NCI-H460 (cell line): ENCODE data around the gene OBSL1. TPM values are rescaled to one million over a fixed set of nuclear protein-coding genes. Genes with fewer than 3 reads are reported as not detected.

Experiments
- DNase-seq: peaks from one replicate; pipeline ENCODE4 v3.0.0-alpha.2; 2016; ENCODE audit warnings: low read depth; ENCODE audit errors: extremely low read depth
- total RNA-seq: library from RNA; depleted of rRNA; stranded (reverse); fragments of >200 nt; shearing (Covaris generic); gene quantifications from 2 replicates; pipeline ENCODE4 v1.2.3, GENCODE V29; 2014

OBSL1 gene
- total RNA-seq, 1 experiment from 2014 or later, result 10.0 TPM

DNA sequence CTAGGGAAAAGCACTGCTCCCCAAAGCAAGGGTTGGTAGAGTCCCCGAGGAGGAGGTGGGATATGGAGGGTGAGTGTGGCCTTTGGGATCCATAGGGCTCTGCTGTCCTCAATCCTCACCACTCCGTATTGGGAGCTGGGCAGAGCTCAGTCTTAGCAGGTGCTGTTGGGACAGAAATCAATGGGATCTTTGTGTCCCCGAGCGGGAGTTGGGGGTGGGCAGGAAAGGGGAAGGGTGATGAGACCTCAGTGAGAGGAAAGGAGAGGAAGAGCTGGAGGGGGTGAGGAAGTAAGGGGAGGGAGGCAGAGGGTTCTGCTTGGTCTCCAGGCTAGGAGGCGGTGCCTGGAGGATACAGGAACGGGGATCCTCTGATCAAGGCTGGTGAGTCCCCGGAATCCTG lies 54.5 kb downstream of the OBSL1 start:
- no peak for DNase-seq

DNA sequence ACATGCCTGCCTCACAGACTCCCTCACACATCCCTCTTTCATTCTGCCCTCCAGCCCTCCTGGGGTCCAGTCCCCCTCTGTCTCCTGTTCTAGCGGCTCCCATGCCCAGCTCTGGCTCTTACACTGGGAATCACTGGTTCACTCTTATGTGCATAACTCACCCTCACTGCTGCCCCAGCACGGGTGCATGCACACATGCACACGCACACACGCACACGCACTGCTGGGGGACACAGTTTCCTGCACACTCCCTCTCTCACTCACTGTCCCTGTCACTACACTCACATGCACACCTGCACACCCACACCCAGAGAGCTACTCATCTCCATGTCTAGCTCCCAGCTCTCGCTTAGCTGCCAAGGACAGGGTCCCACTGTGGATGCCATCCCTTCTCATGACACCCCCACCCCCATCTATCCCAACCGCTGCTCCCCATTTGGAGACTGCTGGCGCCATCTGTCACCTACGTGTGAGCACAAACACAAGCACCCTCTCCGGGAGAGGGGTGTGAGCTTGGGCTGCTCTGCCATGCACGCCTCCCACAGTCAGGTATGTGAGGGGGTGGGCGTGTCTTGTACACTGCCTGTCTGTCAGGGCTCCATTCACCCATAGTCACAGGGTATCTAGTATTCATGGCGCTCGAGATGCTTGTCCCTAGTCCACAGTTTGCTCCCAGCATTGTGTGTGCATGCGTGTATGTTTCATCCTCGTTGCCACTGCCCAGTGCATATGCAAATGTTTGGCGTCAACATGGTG lies 55.3 kb downstream of the OBSL1 start:
- no peak for DNase-seq

DNA sequence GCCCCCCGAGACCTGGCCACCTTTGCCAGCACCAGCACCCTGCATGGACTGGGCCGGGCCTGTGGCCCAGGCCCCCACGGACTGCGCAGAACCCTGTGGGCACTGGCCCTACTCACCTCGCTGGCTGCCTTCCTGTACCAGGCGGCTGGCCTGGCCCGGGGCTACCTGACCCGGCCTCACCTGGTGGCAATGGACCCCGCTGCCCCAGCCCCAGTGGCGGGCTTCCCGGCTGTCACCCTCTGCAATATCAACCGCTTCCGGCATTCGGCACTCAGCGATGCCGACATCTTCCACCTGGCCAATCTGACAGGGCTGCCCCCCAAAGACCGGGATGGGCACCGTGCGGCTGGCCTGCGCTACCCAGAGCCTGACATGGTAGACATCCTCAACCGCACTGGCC lies 56.5 kb downstream of the OBSL1 start:
- DNase-seq, result no peak

DNA sequence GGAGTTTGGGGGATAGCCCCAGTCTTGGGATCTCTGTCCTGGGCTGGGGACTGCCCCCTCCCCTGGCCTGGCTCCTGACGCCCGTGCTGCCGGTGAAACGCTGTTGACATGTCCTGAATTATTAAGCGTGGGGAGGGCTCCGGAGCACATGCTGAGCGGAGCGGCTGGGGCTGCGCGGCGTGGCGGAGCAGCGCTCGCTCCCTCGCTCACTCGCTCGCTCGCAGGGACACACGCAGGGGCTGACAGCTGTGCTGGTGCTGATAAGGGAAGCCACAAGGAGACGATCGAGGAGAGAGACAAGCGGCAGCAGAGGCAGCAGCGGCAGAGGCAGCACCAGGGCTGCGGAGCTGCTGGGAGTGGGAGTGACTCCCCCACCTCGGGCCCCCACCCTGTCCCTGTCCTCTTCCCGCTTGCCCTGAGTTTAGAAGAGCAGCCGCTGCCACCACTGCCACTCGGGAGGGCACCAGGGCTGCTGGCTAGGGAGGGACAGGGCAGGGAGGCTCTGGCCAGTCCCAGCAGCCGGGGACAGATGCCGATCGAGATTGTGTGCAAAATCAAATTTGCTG lies 57.1 kb downstream of the OBSL1 start, which contains the start of gene ASIC4:
Gene ASIC4 (plus strand): TSS at position 287 of the 566 bp plus-strand sequence. CDS start 243 bp downstream, at position 530.
- no peak for DNase-seq

DNA sequence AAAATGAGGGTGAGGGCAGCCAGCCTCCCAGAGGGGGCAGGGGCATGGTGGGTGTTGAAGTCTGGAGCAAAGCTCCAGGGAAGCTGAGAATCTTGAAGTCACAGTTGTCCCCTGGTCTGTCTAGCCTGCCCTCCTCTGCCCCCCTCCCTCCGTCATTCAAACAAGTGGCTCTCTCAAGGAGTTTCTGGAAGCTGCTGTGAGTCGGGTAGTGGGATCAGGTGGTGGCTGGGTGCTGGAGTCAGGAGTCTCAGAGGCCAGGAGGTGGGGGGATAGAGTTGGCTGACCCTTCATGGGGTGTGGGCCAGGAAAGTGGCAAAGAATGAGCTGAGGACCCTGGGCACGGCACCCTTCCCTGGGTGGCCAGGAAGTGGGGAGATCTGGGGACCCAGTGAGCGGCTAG lies 57.6 kb downstream of the OBSL1 start:
- DNase-seq, result no peak

DNA sequence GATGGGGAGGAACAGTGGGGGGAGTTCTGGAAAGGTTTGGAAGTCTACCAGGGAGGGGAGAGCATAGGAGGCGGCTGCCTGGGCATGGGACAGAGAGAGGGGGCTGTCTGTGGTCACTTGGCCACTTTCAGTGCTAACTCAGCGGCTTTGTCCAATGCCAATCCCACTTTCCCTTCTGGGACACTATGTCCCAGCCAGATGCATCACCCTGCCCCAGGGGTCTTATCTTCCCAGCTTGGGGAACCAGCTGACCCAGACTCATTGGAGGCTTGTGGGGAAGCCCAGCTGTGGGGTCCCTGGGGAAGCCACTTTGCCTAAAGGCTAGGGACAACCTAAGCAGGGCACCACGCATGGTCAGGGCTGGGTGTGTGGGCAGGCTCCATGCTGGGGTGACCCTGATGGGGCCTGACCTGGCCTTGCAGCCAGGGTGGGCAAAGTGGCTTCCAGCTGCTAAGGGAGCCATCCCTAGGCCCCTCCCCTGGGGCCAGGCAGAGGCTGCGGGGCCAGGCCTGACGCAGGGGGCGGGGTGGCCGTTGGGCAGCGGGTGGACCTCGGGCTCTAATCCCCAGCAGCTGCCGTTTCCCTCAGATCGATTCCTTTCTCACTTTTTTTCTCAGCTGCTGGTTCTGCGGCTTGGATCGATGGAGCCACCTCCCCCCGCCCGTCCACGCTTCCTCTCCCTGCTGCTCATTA lies 58.7 kb downstream of the OBSL1 start:
- DNase-seq, result no peak

DNA sequence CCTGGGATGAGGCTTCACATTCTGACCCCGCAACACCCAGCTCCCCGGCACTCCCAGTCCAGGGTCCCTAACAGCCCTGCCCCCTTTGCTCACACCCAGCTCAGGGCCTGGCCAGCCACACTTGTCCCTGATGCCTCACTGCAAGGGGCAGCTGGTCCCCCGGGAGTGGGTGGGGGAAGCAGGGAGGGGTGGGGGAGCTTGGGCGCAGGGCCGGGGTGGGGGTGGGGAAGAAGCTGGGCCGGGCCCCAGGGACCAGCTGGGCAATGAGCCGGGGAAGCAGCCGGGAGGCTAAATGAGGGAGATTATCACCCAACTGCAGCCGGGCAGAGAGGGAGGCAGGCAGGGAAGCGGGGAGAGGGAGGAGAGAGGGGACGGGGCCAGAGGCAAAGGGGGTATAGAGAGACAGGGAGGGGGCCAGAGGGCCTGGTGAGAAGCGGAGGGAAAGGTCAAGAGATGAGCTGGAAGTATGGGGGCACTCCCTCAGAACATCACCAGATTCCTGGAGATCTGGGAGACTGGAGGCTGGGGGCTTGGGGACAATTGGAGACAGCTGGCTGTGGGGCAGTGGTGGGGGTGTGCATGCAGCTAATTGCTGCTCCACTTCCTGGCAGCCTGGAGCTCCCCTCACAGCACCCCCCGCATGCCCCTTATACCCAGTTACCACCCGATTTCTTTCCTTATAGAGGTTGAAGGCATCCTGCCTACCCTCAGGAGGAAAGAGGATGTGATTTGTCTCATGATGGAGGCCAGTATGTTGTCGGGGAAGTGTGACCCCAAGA lies 59.6 kb downstream of the OBSL1 start:
- DNase-seq, result no peak

DNA sequence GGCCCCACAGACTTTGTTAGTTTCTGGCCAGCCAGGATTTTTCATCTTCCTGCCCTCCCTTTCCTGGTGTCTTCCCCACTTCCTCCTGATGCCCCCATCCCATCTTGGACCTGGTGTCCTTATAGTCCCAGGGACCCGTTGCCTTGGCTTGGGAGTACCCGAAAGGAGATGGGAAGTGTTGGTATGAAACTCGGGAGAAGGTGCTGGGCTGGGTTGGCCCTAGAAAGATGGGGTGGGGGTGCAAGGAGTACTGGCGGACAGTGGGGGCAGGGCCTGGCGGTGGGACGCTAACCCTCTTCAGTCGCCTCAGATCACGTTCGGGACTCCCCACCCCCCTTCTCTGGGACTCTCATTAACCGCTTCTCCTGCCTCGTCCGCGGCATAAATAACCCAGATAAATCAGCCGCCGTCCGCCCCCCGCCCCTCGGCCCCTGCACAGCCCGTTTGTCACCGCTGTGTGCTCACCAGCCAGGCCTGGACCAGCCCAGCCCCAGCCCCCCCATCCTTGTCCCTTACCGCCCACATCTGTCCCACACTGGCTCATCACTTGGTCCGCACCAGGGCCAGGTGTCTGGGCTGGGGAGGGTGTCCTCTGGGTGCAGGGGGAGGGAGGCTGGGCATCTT lies 60.7 kb downstream of the OBSL1 start:
- no peak for DNase-seq

DNA sequence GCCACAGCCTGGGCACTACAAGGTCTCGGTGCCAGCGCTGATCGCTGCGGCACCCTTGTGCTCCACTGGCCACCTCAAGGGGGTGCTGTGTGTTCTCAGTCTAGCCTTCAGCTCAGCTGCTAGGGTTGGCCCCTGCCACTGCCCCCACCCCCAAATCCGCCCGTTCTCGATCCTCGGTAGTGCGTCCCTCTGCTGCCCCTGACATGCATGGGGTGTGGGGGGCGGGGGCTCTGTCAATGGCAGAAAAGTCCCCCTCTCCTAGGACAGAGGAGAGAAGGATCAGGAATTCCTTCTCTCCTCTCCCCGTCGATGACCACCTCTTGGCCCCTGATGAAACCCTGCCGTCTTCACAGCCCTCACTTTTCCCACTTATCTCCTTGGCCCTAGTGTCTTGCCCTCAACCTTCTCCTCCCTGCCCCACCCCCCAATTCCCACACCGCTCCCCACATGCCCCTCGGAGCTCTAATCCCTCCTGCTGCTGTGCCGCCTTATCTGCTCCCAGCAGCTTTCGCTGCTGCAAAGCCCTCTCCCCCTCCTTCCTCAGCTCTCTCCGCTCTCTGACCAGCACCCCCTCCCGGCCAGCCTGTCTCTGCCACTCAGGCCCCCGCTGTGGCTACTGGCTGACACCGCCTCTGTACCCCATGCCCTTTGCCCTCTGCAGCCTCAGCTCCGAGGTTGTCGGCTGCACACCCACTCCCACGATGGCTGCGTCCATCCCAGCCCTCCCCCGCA lies 61.4 kb downstream of the OBSL1 start:
- DNase-seq, result peak; percentile 56

DNA sequence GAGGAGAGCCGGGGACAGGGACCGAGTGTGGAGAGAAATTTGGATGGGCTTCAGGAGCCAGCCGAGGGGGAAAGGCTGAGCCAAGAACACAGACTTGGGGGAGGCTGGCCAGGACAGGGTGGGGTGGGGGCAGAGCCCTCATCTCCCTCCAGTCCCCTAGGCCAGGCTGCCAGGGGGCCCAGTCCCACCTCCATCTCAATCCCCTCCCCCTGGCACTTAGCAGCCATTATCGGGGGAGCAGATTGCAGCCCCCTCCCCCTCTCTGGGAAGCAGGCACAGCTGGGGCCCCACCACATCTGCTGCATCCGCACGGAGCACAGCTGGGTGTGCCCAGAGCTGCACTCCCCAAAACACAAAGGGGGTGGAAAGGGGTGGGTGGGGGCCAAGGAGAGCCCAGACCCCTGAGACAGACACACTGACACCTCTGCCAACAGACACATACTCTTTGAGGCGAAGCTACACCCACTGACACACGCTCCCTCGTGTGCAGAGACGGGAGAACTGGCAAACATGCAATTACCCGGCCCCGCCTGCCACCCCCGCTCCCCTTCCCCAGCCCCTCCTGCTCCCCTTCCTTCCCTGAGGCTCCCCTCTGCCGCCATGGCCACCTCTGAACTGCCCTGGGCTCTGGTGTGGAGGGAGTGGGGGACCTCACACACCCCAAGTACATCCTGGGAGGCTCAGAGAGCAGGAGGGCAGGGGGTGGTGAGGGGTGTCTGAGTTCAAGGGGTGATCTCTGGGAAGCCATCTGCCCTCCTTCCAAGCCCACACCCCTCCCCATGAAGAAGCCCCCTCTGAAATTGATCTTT lies 62.2 kb downstream of the OBSL1 start:
- no peak for DNase-seq

DNA sequence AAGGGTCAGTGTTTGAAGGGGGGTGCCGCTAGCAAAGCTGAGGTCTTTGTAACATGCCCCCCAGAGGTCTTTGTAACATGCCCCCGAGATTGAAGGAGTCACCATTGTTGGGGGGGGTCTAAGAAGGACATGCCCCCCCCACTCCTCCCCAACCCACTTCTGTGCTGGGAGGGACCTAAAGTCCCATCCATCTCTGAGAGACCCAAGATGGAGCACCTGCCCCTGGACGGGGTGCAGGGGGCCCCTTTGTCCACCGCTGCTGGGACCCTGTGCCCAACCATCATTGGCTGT lies 63.0 kb downstream of the OBSL1 start:
- no peak for DNase-seq

DNA sequence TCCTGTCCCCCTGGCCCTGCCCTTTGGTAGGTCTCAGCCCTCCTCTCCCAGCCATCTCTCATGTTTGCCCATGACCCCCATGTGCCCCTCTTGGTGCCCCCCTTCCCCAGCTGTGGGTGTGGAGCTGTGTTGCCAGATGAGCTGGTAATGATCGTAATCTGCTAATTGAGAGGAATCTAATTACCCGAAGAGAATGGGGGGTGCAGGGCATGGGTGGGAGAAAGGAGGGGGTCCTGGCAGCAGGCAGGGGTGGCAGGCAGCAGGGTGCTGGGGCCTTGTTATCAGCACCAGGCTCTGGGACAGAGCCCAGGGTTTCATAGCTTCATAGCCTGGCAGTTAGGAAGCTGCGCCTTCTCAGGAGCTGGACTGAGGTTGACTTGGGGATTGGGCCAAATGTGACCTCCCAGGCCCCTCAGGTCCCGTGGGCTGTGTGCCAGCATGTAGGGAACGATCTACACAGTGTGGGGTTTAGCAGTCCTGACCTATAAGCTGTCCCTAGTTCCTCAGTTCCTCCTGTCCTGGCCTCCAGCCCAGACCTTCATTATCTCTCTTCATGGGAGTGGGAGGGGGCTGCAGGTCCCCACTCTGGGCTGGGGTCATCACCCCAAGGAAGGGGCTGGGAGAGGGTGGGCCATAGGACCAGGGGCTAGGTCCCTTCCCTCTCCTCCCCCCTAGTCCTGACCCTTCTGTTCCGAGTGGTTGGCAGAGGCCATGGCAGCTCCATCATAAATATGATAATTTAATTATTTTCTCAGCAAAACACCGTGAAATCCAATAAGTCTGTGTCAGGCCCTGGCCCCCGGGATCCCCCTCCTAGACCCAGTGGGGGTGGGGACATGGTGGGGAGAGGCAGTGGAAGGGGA lies 63.5 kb downstream of the OBSL1 start:
- DNase-seq, result no peak

DNA sequence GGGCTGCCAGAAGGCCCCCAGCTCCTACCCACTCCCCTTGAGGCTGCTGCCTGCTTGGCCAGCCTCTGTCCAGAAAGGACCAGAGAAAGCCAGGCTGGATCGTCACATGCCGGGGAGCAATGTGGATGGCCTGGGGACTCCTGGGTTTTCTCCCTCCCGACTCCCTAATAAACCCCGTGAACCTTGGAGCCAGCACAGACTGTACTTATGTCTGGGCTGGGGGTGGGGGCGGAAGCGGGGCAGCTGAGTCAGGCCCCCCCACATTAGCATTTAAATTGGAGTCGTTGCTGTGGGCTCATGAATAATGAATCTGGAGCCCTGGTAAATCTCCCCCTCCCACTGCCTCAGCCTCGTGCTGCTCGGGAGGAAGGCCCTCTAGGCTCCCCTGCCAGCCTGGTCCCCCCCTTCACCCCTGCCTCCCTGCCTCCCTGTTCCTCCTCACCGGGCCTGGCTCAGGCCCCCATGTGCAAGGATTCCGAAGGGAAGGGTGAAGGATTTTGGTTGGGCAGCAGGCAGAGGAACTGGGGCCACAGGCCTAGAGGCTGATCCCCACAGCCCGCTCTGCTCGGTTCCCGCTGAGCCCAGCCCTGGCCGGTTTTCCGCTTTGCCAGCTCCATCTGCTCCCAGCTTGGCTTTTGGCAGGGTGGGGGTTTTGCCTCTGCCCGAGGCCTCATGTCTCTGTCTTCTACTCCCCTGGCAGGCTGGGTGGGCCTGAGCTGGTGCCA lies 64.4 kb downstream of the OBSL1 start:
- DNase-seq, result no peak

DNA sequence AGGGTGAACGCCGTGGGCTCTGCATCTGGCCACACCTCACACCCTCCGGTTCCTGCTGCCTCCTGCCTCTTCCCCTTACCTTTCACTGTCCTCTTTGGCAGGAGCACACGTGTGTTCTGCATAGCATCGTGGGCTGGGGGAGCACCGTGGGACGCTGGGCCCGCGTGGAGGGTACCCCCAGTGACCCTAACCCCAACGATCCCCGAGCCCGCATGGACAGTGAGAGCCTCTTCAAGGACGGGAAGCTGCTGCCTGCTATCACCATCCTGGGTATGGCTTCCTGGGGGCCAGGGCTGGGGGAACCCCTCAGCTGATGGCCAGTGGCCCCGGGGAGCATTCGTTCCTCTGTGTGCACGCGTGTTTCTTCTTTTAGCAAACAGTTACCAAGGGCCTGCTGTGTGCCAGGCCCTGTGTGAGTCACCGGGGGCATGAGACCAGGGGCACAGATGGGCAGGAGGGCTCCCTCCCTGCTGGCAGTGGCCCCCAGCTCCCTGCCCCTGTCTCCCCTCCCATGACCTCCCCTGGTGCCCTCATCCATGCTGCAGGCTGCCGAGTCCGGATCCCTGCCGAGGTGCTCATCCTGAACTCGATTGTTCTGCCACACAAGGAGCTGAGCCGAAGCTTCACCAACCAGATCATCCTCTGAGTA lies 65.1 kb downstream of the OBSL1 start:
- no peak for DNase-seq

DNA sequence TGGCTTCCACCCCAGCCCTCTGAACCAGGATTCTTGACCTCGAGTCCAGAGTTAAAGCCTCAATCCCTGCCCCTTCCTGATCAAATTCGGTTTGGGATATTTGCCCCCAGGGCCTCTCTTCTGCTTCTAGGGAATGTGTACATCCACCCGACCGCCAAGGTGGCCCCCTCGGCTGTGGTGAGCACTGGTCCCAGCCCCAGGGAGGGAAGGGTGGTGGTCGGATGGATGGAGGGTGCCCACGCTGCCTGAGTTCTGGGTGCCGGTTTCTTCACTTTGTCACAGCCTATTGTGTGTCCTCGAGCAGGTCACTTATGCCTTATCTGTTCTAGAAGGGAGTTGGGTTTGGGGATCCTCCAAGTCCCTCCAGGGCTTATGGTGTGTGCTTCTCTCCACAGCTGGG lies 65.8 kb downstream of the OBSL1 start:
- no peak for DNase-seq

DNA sequence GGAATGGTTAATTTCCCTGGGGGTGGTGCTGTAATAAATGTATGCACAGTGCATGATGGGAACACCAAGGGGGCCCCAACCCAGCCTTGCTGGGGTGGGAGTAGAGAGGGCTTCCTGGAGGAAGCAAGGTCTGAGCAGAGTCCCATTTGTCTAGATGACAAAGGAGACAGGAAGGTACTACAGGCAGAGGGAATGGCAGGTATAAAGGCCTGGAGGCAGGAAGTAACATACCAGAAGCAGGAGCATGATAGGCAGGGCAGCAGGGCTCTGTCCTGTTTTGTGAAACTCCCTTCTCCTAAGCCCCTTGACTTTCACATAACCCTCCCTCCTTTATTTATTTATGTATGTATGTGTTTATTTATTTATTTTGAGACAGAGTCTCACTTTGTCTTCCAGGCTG lies 68.7 kb downstream of the OBSL1 start:
- no peak for DNase-seq

DNA sequence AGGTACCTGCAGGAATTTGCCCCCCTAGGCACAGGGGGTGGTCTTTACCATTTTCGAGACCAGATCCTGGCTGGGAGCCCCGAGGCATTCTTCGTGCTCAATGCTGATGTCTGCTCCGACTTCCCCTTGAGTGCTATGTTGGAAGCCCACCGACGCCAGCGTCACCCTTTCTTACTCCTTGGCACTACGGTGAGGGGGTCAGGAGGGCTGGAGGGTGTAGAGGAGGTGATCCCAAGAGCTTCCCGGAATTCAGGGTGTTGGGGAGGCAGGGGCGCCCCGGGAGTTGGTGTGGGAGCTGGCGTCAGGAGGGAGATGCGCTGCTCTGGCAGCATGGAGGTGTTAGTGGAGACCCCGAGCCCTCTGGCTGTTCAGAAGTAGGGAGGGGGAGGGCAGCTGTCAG lies 69.5 kb downstream of the OBSL1 start:
- DNase-seq, result no peak
